ENCODE results near the gene FAM174B.

FAM174B gene

GRCh38 chr15:92643849-92644815 is 11.4 kb downstream of the FAM174B start:
- in situ Hi-C loops (cut with MboI; ENCODE audit: low sequenced_read_pairs) = no loop called here

GRCh38 chr15:92638709-92639365 is 16.7 kb downstream of the FAM174B start:
- in situ Hi-C loops (cut with MboI; ENCODE audit: low sequenced_read_pairs) = no loop called here

- in situ Hi-C loops (cut with MboI; ENCODE audit: low sequenced_read_pairs) = no loop called here
These were observed 17.3 kb downstream of the FAM174B start for GRCh38 chr15:92638291-92638708.

GRCh38 chr15:92637626-92638025 is 17.9 kb downstream of the FAM174B start:
- in situ Hi-C loops (cut with MboI; ENCODE audit: low sequenced_read_pairs) = no loop called here

- in situ Hi-C loops (cut with MboI; ENCODE audit: low sequenced_read_pairs) = no loop called here
These were observed 18.6 kb downstream of the FAM174B start for GRCh38 chr15:92636908-92637481.

- in situ Hi-C loops (cut with MboI; ENCODE audit: low sequenced_read_pairs) = no loop called here
These were observed 19.1 kb downstream of the FAM174B start for GRCh38 chr15:92636401-92636907.

GRCh38 chr15:92634671-92635201 is 20.8 kb downstream of the FAM174B start:
- in situ Hi-C loops (cut with MboI; ENCODE audit: low sequenced_read_pairs) = no loop called here

- in situ Hi-C loops (cut with MboI; ENCODE audit: low sequenced_read_pairs) = no loop called here
These were observed 21.5 kb downstream of the FAM174B start for GRCh38 chr15:92634060-92634459.

- in situ Hi-C loops (cut with MboI; ENCODE audit: low sequenced_read_pairs) = no loop called here
These were observed 22.2 kb downstream of the FAM174B start for GRCh38 chr15:92633418-92633817.

GRCh38 chr15:92633001-92633400 is 22.6 kb downstream of the FAM174B start:
- in situ Hi-C loops (cut with MboI; ENCODE audit: low sequenced_read_pairs) = no loop called here

GRCh38 chr15:92631721-92632120 is 23.9 kb downstream of the FAM174B start:
- in situ Hi-C loops (cut with MboI; ENCODE audit: low sequenced_read_pairs) = no loop called here

GRCh38 chr15:92629975-92630626 is 25.5 kb downstream of the FAM174B start:
- in situ Hi-C loops (cut with MboI; ENCODE audit: low sequenced_read_pairs) = no loop called here

GRCh38 chr15:92629276-92629974 is 26.1 kb downstream of the FAM174B start:
- in situ Hi-C loops (cut with MboI; ENCODE audit: low sequenced_read_pairs) = no loop called here

- in situ Hi-C loops (cut with MboI; ENCODE audit: low sequenced_read_pairs) = no loop called here
These were observed 28.6 kb downstream of the FAM174B start for GRCh38 chr15:92627014-92627413.

GRCh38 chr15:92625251-92625980 is 30.2 kb downstream of the FAM174B start:
- in situ Hi-C loops (cut with MboI; ENCODE audit: low sequenced_read_pairs) = no loop called here

GRCh38 chr15:92624401-92624991 is 31.1 kb downstream of the FAM174B start:
- in situ Hi-C loops (cut with MboI; ENCODE audit: low sequenced_read_pairs) = no loop called here

GRCh38 chr15:92623435-92623834 is 32.1 kb downstream of the FAM174B start:
- in situ Hi-C loops (cut with MboI; ENCODE audit: low sequenced_read_pairs) = no loop called here

GRCh38 chr15:92621972-92622533 is 33.5 kb downstream of the FAM174B start:
- in situ Hi-C loops (cut with MboI; ENCODE audit: low sequenced_read_pairs) = no loop called here

GRCh38 chr15:92620991-92621390 is 34.6 kb downstream of the FAM174B start:
- in situ Hi-C loops (cut with MboI; ENCODE audit: low sequenced_read_pairs) = no loop called here

All from HL-60/S4 treated with phorbol 12-myristate 13-acetate at 8.2 ng/mL for 4 days and 3 days (cell line).